HuH-7 (cell line): ENCODE measurements around the gene IKZF1.
"Not testable (repeated sequence)": the region's sequence is repeated elsewhere in the genome, so short reads cannot be mapped to it uniquely, and the experiment has no call there.

Experiments used
- DNase-seq: peaks from one replicate; pipeline ENCODE4 v3.0.0; 2011; ENCODE audit warnings: low spot score

IKZF1 gene

DNA sequence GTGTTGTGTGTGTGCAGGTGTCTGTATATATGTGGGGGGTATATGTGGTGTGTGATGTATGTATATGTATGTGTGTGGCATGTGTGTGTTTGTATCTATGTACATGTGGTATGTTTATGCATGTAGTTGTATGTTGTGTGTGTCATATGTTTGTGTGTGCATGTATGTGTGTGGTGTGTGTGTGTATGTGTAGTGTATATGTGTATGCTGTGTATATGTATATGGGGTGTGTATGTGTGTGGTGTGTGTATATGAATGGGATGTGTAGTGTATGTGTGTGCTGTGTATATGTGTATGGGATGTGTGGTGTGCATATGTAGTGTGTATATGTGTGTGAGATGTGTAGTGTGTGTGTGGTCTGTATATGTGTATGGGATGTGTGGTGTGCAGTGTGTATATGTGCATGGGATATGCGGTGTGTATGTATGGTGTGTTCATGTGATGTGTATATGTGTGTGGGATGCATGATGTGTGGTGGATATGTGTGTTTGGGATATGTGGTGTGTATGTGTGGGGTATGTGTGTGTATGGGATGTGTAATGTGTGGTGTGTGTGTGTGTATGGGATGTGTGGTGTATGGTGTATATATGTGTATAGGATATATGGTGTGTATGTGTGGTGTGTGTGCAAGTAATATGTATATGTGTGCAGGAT lies 30.0 kb downstream of the IKZF1 start:
- DNase-seq, result no peak

DNA sequence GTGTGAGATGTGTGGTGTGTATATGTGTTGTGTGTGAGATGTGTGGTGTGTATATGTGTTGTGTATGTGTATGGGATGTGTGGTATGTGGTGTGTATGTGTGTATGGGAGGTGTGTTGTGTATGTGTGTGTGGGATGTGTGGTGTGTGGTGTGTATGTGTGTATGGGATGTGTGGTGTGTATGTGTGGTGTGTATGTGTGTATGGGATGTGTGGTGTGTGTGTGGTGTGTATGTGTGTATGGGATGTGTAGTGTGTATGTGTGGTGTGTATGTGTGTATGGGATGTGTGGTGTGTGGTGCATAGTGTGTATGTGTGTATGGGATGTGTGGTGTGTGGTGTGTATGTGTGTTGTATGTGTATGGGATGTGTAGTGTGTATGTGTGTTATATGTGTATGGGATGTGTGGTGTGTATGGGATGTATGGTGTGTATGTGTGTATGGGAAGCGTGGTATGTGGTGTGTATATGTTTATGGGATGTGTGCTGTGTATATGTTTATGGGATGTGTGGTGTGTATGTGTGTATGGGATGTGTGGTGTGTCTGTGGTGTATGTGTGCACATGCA lies 30.8 kb downstream of the IKZF1 start:
- DNase-seq, result no peak

DNA sequence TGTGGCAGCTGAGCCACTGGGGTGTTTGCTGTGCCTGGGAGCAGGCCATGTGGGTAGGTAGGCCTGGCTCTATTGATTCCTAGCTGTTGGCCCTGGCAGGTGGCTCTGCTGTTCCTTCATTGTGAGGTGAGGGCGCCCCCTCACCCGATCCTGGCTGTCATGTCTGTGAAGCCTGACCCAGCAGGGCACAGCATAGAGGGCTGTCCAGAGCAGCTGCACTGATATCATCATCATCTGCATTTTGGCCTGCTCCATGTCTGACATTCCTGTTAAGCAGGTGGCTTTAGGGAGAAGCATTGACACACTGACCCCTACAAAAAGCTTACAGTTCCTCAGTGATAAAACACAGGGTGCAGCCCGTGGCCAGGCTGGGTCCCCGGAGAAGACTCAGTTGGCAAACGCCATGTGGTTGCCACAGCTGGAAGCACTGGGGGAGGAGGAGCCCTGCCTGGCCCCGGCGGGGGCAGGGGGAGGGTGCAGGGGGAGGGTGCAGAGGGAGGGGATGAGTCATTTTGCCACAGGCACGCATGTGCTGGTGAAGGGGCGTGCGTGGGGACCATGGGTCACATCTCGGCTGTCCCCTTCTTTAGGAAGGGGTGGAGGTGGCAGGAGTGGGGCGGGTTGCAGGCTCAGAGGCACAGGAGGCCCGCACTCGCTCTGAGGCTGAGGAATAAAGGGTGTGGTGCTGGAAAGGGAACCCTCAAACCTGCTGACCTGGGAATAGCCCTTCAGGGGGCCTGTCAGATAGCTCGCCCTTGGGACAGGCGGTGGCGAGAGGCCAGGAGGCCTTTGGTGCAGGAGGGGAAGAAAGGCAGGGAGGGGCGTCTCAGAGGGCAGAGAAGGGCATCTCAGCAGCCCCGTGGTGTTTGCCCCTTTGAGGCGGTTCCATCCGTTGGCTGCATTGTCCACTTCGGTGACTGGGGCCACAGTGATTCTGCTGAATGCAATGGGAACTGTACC lies 31.6 kb downstream of the IKZF1 start:
- DNase-seq, result no peak

DNA sequence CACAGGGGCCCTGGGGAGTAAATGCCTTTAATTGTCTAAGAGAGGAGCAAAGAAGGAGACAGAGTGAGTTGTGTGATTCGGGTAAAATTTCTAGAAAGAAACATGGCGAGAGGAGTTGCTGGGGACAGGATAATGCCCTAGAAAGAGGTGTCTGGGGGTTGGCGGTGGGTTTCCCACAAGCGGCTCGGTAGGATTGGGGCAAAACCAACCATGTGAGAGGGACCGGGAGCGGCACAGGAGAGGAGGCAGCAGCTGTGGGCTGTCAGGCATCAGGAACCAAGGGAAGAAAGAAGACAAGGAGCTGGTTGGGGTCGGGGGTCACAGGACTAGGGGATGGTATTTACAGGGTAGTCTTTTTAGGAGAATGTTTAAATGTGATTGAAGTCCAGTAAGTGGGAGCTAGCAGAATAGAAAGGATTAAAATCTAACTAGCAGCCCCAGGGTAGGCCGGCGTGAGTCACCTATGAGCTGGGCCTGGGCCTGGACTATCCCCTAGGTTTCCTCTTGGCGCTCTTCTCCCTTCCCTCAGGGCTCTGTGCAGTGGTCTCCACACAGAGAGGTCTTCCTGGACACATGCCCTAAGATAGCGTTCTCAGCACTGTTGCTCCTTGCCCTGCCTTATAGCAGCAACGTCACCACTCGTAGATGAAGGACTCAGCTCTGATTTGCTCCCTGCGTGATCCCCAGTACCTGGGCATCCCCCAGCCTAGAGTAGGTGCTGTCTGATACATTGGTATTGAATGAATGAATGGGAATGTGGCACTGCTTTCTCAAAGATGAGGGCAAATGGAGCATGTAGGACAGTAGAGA lies 32.6 kb downstream of the IKZF1 start:
- no peak for DNase-seq

DNA sequence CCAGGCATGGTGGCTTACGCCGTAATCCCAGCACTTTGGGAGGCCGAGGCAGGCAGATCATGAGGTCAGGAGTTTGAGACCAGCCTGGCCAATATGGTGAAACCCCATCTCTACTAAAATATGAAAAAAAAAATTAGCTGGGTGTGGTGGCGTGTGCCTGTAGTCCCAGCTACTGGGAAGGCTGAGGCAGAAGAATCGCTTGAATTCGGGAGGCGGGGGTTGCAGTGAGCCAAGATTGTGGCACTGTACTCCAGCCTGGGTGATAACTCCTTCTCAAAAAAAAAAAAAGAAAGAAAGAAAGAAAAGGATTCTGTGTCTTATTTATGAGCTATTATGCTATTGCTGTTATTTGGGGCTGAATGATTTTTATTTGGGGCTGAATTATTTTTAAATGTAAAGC lies 35.0 kb downstream of the IKZF1 start:
- DNase-seq, result not testable (repeated sequence)

DNA sequence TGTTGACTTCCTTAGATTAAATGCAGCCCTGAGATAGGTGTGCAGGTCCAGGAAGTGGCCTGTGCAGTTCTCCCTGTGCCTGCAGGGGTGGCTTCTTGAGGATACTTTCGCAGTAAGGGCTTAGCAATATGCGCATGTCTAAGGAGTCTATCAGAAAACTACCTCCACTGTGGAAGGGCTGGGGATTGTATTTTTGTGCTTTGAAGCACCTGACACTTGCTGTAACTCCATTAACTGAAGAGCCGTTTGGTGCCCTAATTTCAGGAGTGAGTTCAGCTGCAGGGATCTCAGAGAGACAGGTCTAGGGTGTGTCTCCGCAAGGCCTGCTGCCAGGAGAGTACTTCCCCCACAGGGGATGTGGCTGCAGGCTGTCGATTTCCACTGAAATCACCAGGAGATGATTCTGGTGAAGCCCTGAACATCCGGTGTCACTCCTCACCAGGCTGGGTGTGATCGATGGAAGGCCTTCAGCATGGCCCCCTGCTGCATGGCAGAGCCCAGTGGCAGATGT lies 35.5 kb downstream of the IKZF1 start:
- DNase-seq, result no peak

DNA sequence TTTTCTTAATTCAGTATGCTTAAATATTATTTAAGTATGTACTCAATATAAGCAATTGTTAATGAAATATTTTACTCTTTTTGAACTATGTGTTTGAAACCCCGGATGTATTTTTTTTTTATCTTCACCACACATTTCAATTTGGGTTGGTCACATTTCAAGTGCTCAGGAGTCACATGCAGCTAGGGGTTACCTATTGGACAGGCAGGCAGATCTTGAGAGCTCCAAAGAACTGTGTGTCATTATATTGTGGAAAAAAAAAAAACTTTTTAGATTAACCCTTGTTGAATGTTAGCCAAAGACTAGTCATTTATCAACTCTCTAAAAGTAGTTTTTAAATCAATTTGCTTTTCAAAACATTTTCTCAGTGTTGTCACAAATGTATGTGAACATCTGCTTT lies 37.2 kb downstream of the IKZF1 start:
- DNase-seq, result no peak

DNA sequence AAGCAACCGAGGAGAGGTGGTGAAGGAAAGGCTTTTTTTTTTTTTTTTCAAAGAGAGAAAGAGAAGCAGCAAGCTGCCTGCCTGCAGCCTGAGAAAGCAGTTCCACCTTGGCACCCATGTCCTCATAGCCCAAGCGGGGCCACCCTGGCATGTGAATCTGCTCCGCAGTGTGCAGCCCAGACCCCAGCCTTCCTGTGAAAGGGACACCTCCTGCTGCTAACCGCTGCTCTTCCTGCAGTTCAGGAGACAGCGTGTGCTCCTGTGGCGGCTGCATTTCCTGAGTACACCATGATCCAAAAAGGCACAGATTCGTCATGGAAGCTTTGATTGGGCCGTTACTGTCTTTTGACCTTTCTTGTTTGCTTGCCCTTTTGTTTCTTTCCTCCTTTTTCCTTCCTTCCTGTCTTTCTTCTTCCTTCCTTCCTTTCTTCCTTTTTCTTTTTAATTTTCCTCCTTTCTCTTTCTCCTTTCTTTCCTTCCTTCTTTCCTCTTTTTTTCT lies 38.1 kb downstream of the IKZF1 start:
- no peak for DNase-seq

DNA sequence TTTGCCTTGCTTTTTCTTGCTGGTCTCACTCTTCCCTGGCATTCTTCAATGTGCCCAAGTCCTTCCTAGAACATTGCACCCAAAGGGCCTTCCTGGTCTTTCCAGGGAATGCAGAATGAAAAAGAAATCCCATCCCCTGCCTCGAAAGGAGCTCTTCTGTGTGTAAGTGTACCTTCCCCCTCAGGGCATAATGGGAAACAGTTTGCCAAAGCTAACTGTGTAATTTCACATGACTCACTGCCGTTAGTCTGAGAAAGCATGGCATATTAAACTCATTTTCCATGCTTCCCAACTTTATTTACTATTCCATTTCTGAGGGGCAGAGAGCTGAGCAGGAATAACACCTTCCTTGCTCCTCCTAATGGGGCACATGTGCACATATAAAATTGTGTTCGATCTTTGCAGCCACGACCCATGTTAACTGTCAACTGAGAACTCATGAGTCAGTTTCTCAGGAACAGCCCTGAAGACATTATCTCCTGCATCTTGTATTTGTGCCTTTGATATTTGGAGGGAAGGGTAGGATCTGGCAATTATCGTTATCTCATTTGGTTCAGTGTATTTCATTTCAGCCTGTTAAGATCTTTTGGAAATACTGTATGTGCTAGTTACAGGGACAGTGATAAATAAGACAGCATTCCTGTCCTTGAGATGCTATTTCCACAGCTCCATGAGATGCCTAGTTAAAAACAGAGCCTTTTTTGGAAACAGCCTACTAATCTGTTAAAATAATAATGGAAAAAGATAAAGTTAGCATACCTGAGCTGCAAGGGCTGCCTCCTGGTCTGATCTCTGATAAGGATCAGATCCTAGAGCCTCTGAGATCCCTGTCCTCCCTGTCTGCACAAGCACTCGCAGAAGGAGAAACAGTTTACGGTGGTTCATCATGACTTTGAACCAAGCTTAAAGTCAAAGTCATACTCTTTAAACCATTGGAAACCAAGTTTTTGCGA lies 42.3 kb downstream of the IKZF1 start:
- no peak for DNase-seq

DNA sequence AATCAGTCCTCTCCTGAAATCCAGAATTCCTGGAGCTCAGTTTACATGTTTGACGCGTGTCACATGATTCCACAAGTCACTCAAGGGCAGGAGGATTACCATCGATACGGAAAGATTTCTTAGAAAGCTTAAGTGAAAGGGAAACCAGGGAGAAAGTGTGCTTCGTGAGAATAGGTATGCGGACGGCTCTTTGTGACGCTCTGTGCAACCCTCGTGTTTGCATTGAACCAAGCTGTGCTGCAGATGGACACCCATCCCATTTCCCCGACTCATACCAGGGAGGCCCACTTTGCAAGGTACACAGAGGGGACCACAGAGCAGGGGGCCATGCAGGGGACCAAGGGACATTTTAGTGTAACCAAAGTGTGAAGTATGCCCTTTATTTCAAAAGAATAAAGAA lies 43.2 kb downstream of the IKZF1 start:
- DNase-seq, result no peak

DNA sequence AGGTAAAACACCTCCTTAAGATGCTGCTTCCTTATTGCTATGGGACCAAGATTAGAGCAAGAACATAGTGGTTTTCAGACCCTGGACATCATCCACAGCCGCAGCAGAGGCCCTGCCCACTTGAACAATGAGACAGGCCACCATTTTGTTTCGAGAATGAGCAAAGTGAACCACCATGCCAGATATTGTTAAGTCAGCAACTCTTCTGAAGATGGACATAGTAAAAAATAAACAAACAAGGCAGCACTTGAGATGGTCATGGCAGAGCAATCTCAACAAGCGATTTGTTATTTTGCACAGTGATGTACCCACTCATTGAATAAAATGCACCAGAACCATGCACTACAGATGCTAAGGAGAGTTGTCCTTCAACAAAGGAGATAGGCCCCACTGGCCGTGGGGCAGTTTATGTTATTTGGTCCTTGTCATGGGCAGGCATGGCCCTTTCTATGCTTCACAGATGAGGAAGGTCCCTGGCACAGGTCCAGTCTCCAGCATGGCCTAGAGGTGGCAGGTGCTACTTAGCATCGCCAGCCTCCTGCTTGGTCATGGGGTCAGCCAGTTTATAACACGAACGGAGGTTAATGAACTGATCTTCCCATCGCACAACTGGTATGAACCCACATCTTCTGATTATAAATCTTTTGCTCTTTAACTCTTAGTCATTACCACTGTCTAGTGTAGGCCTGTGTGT lies 44.1 kb downstream of the IKZF1 start:
- DNase-seq, result no peak

DNA sequence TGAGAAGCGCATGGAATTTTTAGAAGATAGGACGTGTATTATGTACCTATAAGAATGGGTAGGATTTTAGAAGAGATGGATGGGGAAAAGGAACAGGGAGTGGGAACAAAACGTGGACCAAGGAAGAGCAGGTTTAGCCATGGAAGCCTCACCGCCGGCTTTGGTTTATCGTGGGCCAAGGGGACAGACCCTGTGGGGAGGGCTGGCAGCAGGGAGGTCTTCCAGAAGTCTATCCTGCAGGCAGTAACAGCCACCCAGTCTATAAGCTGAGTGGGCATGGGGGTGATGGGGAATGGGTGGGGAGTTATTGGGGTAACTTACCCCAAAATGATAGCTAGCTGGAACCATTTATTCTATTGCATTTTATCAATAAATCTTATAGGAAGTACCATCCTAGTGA lies 44.9 kb downstream of the IKZF1 start:
- DNase-seq, result no peak

DNA sequence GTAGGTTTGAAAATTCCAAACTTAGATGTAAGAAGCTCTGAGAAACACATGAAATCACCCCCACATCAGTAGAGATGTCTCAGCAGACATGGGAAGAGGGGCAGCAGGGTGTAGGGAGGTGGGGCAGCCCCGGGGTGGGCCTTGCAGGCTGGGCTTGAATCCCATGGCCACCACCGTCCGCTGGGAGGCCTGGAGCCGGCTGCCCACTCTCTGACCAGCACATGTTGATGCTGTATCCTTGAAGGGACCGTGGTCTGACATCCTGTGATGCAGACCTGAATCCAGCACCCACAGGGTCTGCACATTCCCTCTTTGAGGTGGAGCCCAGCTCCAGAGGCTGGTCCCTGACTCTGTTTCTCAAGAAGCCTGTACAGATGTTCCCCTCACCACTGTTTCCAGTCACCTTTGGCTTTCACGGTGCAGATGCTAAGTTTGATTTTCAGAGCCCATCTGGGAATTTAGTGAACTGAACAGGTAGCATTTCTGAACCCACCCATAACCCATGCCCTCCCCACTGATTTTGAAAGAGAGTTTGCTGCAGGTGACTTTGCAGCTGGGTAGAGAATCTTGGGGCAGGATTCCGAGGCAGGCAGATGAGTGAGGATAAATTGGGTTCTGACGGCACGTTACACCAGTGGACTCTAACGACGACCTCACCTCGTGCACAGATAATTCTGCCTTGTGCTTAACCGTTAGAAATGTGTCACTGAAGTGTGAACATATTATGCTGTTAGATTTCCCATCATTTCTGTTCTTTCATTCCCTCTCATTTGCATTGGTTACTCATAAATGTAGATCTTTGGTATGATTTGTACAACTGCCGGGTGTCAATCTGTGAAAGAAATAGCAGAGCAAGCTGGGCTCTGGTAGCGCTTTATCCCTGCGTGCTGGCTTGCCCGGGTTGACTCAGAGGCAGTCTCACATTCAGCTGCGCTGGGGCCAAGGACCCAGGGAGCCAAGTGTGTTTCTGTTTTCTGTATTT lies 45.7 kb downstream of the IKZF1 start:
- no peak for DNase-seq

DNA sequence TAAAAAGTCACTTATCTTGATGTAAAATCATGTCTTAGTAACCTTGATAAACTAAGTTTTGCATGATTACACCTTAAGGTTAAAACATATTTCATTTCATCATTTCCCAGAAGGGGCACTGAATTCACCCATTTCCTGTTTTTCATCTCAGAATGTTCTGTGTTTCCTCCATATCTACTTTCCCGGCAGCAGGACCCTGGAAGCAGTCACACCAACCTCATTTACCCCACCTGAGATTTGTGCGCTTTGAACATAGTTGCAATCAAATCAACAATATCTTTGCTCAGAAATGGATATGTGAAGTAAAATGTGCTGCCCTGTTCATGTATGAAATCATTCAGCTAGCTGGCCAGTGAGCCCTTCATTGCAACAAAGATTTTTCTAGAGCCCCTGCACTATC lies 46.8 kb downstream of the IKZF1 start:
- DNase-seq, result no peak

DNA sequence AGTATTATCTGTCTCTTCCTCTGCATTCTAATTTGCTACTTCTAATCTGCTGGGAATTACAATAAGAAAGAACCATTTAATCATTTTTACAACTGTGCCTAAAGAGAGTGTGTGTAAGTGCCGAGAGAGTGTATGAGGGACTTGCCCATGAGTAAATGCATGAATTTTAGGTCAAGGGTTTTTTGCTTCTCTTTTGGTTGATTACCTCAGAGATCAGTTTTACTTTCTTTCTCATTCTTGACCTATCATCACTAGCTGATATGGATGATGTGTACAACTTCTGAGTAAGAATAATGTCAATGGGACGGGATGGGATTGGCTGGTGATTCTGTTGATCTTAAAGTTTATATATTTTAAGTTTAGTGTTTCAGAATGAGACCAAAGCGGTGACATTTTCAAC lies 47.8 kb downstream of the IKZF1 start:
- no peak for DNase-seq

DNA sequence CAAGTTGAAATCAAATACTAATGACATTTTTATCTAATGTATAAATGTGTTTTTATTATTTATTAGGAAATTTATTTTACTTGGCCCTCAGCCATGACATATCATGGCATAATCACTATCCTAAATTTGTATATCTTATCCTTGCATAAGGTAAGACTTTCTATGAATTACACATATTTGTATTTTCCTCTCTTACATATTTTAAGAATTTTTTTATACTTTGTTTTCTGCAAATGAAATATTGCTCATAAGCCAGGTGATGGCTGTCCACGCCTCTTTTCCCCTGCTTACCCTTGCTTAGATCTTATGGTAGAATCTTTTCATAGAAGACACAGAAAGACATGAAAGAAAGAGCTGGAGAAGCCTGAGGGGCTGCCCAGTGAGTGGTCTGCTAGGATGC lies 48.2 kb downstream of the IKZF1 start:
- DNase-seq, result no peak

DNA sequence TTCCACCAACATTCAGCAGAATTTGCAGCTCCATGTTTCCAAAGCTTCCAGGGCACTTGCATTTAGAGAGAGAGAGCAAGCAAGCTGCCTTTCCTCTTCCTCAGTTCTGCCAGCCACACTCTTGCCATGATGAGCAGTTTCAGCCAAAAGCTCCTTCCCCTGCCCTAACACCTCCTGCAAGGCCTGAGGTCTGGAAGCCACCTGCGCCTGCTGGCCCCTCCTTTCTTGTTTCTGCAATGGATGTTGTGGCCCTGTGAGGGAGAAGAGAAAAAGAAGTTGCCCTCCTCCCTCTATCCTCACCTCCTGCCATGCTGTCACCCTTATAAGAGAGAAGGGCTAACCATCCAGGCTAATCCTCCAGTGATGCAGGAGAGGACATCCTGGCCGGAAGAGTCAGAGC lies 48.7 kb downstream of the IKZF1 start:
- no peak for DNase-seq

DNA sequence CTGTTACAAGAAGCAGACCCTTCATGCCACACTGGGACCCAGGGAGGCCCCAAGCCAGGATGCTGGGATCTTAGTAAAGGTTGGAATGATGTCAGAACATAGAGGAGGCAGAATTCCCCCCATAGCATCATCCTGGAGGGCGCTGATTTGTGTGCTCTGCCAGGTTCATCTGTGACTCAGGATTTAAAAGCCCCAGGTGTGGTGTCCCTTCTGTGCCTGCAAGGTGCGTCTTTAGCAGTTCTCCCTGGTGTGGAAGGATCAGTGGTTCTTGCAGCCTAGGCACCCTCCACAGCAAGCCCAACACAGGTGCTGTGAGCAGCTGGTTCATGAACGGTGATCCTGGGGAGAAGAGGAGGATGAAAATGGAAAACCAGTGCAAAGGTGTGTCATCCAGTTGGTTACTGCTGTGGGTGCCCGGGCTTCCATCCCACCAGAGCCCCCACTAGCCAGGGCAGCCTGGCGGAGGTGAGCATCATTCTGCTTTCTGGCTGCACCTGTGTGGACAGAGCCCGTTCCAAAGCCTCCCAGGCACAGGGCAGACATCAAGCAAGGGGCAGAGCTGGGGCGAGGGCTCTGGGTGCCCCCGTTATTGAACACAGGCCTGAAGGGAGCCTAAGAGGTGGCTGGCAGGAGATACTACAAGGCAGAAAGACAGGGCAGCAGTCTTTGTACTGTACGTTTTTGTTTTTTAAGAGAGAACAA lies 49.5 kb downstream of the IKZF1 start:
- no peak for DNase-seq
